Measurements from ENCODE around the gene CHRM1.
A peak's percentile ranks its signal among the peaks of the same experiment; 100 is the strongest.
"Not testable (repeated sequence)": the region's sequence is repeated elsewhere in the genome, so short reads cannot be mapped to it uniquely, and the experiment has no call there.

CHRM1 gene

DNA sequence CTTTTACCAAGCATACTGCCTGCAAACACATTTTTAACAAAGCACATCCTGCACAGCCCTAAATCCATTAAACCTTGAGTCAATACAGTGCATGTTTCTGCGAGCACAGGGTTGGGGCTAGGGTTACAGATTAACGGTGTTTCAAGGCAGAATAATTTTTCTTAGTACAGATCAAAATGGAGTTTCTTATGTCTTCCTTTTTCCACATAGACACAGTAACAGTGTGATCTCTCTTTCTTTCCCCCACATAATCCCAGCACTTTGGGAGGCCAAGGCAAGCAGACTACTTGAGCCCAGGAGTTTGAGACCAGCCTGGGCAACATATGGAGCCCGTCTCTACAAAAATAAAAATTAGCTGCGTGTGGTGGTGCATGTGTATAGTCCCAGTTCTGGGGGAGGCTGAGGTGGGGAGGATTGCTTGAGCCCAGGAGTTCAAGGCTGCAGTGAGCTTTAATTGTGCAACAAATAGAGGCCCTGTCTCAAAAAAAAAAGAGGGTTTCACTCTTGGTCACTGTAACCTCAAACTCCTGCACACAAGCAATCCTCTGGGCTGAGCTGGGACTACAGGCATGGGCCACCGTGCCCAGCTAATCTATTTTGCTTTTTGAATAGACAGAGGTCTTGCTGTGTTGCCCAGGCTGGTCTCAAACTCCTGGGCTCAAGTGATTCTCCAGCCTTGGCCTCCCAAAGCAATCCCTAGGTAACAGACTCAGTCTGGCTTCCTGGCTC, 60.2 kb downstream of the CHRM1 start:
- no peak for DNase-seq
- no peak overlapping the region for H3K4me3 ChIP-seq (ENCODE audit: low read depth in 1 of 2, low read length in 2 of 2)
- 0 out of 2 replicates have a peak overlapping the region, but pooled peaks have one; percentile 4 for H3K27ac ChIP-seq (ENCODE audit: low read length)
- TF ChIP-seq, protein P1, sequence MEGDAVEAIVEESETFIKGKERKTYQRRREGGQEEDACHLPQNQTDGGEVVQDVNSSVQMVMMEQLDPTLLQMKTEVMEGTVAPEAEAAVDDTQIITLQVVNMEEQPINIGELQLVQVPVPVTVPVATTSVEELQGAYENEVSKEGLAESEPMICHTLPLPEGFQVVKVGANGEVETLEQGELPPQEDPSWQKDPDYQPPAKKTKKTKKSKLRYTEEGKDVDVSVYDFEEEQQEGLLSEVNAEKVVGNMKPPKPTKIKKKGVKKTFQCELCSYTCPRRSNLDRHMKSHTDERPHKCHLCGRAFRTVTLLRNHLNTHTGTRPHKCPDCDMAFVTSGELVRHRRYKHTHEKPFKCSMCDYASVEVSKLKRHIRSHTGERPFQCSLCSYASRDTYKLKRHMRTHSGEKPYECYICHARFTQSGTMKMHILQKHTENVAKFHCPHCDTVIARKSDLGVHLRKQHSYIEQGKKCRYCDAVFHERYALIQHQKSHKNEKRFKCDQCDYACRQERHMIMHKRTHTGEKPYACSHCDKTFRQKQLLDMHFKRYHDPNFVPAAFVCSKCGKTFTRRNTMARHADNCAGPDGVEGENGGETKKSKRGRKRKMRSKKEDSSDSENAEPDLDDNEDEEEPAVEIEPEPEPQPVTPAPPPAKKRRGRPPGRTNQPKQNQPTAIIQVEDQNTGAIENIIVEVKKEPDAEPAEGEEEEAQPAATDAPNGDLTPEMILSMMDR (IDR thresholded peaks at IDR 0.05; ENCODE audit: borderline replicate concordance, extremely low read depth, low read length, poor library complexity, severe bottlenecking): no peak
- no peak for TF ChIP-seq EZH2 (IDR thresholded peaks at IDR 0.05; ENCODE audit: borderline replicate concordance, low read depth, low read length, severe bottlenecking)
- no peak overlapping the region for H3K4me2 ChIP-seq (ENCODE audit: insufficient read depth, low read length)
- peaks cover 80% of the 10 kb centered on the region for H3K79me2 ChIP-seq (ENCODE audit: insufficient read depth, low read length)
- H3K9ac ChIP-seq (ENCODE audit: low read depth, low read length): 0 out of 2 replicates have a peak overlapping the region, but pooled peaks have one; percentile 4
- peaks cover 12% of the 10 kb centered on the region; the same call in 1 of the 2 replicates for H4K20me1 ChIP-seq (ENCODE audit: insufficient read depth, low read length)
- no peaks in the 10 kb centered on the region for H3K9me3 ChIP-seq (ENCODE audit: insufficient read depth, low read length, severe bottlenecking)
- peaks cover 16% of the 10 kb centered on the region for H3K36me3 ChIP-seq (ENCODE audit: insufficient read depth, low read length)
- ATAC-seq (ENCODE audit: insufficient read depth, low read depth): no peak
- peaks cover 44% of the 10 kb centered on the region for H3K4me1 ChIP-seq (ENCODE audit: insufficient read depth, low read length)
- no peak overlapping the region for H2AFZ ChIP-seq (ENCODE audit: low read depth, low read length)
- H3K27me3 ChIP-seq (ENCODE audit: insufficient read depth, low read length, poor library complexity): no peaks in the 10 kb centered on the region

DNA sequence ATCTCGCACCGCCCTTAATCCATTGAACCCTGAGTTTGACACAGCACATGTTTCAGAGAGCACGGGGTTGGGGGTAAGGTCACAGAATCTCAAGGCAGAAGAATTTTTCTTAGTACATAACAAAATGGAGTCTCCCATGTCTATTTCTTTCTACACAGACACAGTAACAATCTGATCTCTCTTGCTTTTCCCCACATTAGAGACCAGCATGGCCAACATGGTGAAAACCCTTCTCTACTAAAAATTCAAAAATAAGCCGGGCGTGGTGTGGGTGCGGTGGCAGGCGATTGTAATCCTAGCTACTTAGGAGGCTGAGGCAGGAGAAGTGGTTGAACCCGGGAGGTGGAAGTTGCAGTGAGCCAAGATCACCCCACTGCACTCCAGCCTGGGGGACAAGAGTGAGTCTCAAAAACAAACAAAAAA, 61.9 kb downstream of the CHRM1 start:
- H3K27ac ChIP-seq (ENCODE audit: low read length): not testable (repeated sequence)

More for the DNA sequence above, 61.9 kb downstream of the CHRM1 start:
- peak overlapping the region; percentile 8; the same call in 1 of the 2 replicates for H3K9ac ChIP-seq (ENCODE audit: low read depth, low read length)
- not testable (repeated sequence) for H3K4me2 ChIP-seq (ENCODE audit: insufficient read depth, low read length); H3K9me3 ChIP-seq (ENCODE audit: insufficient read depth, low read length, severe bottlenecking); DNase-seq; ATAC-seq (ENCODE audit: insufficient read depth, low read depth); H3K27me3 ChIP-seq (ENCODE audit: insufficient read depth, low read length, poor library complexity); H2AFZ ChIP-seq (ENCODE audit: low read depth, low read length); H3K4me3 ChIP-seq (ENCODE audit: low read depth in 1 of 2, low read length in 2 of 2)
- H4K20me1 ChIP-seq (ENCODE audit: insufficient read depth, low read length): peaks cover 22% of the 10 kb centered on the region
- H3K79me2 ChIP-seq (ENCODE audit: insufficient read depth, low read length): peaks cover 83% of the 10 kb centered on the region
- H3K36me3 ChIP-seq (ENCODE audit: insufficient read depth, low read length): peaks cover 24% of the 10 kb centered on the region
- peaks cover 50% of the 10 kb centered on the region for H3K4me1 ChIP-seq (ENCODE audit: insufficient read depth, low read length)

Data from DND-41 (cell line).